Measurements from ENCODE around the gene ELF4.
"Not testable (repeated sequence)": the region's sequence is repeated elsewhere in the genome, so short reads cannot be mapped to it uniquely, and the experiment has no call there.

The ELF4 gene

GRCh38 chrX:130110379-130111219, at the start of gene ELF4:
Gene ELF4 (minus strand): TSS chrX:130110497. CDS start chrX:130081330, 29,167 bp downstream.
- peak; percentile 55 for DNase-seq (ENCODE audit: low read depth)

GRCh38 chrX:130159776-130160175, 49.5 kb upstream of the ELF4 start:
- no peak for DNase-seq (ENCODE audit: low read depth)

- no peak for DNase-seq (ENCODE audit: low read depth)
Observed at GRCh38 chrX:130158311-130158710, 48.0 kb upstream of the ELF4 start.

GRCh38 chrX:130155564-130155963, 45.3 kb upstream of the ELF4 start:
- DNase-seq (ENCODE audit: low read depth): no peak

GRCh38 chrX:130147631-130148030, 37.3 kb upstream of the ELF4 start:
- no peak for DNase-seq (ENCODE audit: low read depth)

- DNase-seq (ENCODE audit: low read depth): no peak
Observed at GRCh38 chrX:130145123-130145522, 34.8 kb upstream of the ELF4 start.

GRCh38 chrX:130144509-130144908, 34.2 kb upstream of the ELF4 start:
- no peak for DNase-seq (ENCODE audit: low read depth)

GRCh38 chrX:130139474-130140201, 29.3 kb upstream of the ELF4 start:
- DNase-seq (ENCODE audit: low read depth): no peak

- DNase-seq (ENCODE audit: low read depth): no peak
Observed at GRCh38 chrX:130136961-130137360, 26.7 kb upstream of the ELF4 start.

- no peak for DNase-seq (ENCODE audit: low read depth)
Observed at GRCh38 chrX:130136496-130136895, 26.2 kb upstream of the ELF4 start.

GRCh38 chrX:130130990-130131389, 20.7 kb upstream of the ELF4 start:
- DNase-seq (ENCODE audit: low read depth): no peak

- no peak for DNase-seq (ENCODE audit: low read depth)
Observed at GRCh38 chrX:130125091-130125874, 15.0 kb upstream of the ELF4 start.

- no peak for DNase-seq (ENCODE audit: low read depth)
Observed at GRCh38 chrX:130124577-130124976, 14.3 kb upstream of the ELF4 start.

- DNase-seq (ENCODE audit: low read depth): no peak
Observed at GRCh38 chrX:130121505-130121800, 11.2 kb upstream of the ELF4 start.

- peak; percentile 49 for DNase-seq (ENCODE audit: low read depth)
Observed at GRCh38 chrX:130120746-130121504, 10.6 kb upstream of the ELF4 start.

GRCh38 chrX:130120321-130120731, 10.0 kb upstream of the ELF4 start:
- DNase-seq (ENCODE audit: low read depth): no peak

- no peak for DNase-seq (ENCODE audit: low read depth)
Observed at GRCh38 chrX:130119312-130119898, 9.1 kb upstream of the ELF4 start.

GRCh38 chrX:130118441-130119311, 8.4 kb upstream of the ELF4 start:
- no peak for DNase-seq (ENCODE audit: low read depth)

- DNase-seq (ENCODE audit: low read depth): no peak
Observed at GRCh38 chrX:130117166-130117565, 6.9 kb upstream of the ELF4 start.

- not testable (repeated sequence) for DNase-seq (ENCODE audit: low read depth)
Observed at GRCh38 chrX:130115119-130115885, 5.0 kb upstream of the ELF4 start.
